ENCODE results near the gene TMEM11. TPM values are rescaled to one million over a fixed set of nuclear protein-coding genes. Genes with fewer than 3 reads are reported as not detected.

TMEM11 gene, protein sequence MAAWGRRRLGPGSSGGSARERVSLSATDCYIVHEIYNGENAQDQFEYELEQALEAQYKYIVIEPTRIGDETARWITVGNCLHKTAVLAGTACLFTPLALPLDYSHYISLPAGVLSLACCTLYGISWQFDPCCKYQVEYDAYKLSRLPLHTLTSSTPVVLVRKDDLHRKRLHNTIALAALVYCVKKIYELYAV
- total RNA-seq, result 10 to 100 TPM; 23.6 to 28.2 TPM

DNA sequence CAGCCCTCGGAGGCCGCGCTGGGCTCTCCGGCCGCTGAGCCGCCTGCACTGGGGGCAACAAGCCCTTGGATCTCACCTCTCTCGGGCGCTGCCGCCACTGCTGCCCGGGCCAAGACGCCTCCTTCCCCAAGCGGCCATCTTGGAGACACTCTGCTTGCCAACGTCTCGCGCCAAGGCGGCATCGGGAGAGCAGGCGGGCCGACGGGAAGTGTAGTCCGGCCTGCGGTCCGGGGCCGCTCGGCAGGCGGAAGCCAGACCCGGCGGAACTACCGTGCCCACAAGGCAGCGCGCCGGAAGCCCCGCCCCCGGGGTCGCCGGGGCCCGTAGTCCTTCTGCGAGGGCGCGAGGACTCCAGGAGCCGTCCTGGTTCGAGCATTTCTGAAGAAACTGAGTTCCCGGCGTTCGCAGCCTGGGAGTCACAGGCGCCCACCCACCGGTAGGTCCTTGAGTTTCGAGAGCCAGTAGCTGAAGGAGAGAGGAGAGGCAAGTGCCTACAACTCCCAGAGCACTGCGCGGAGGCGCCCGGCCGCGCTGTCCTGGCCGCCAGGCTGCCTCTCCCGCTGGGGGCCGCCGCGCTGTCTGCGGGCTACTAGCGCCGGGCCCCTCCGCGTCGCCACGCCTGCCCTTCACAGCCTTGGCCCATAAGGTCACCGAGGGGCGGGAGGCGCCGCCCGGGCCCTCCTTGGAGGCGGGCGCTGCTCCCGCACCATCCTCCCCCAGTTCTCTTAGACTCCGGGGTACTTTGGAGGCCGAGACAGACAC, at the start of gene TMEM11:
Gene TMEM11 (minus strand): TSS at position 147 of the 762 bp plus-strand sequence. CDS start 9 bp downstream, at position 138.
- DNase-seq, result peak; percentile 95
- peak within 1 kb of the TSS; percentile 91 for H3K4me3 Mint-ChIP-seq
- peaks cover 65% of the 10 kb centered on the region for H3K4me1 Mint-ChIP-seq (ENCODE audit: low read depth)
- intact Hi-C loops (cut with micrococcal nuclease), result loop anchor here (1.0 to 10.0 kb wide), 10 partner anchors 39 to 301 kb away; partner anchors contain the start of genes DHRS7B, MAP2K3, NATD1 and USP22
- H3K27ac Mint-ChIP-seq, result peak within 1 kb of the TSS; percentile 91
- H3K36me3 Mint-ChIP-seq (ENCODE audit: low read depth), result peaks cover 13% of the 10 kb centered on the region
- H3K27me3 Mint-ChIP-seq (ENCODE audit: low read depth), result no peaks in the 10 kb centered on the region
- no peaks in the 10 kb centered on the region for H3K9me3 Mint-ChIP-seq
- CTCF ChIA-PET, result interaction anchor here (0.8 to 2.3 kb wide), 4 partner anchors 16 to 95 kb away, joined by 3 to 8 read pairs (median 6); no protein-coding TSS in a partner anchor

DNA sequence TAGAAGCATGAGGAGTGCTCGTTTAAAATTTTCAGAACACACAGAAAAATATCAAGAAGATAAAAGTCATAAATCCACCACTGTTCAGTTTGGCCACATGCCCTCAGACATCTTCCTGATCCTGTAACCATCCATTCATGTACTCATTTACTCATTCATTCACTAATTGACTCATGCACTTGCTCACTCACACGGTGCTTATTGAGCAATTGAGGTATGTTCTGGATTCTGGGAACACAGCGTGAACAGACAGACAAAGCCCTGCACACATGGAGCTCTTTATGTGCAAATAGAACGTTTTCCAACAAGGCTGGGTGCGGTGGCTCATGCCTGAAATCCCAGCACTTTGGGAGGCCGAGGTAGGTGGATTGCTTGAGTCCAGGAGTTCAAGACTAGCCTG, 49.4 kb upstream of the TMEM11 start:
- H3K9me3 Mint-ChIP-seq, result no peaks in the 10 kb centered on the region
- peaks cover 10% of the 10 kb centered on the region for H3K4me1 Mint-ChIP-seq (ENCODE audit: low read depth)
- intact Hi-C loops (cut with micrococcal nuclease), result no loop called here
- no peak overlapping the region for H3K27ac Mint-ChIP-seq
- no peak overlapping the region for H3K4me3 Mint-ChIP-seq
- no peak for DNase-seq
- CTCF ChIA-PET, result no interaction called here
- no peaks in the 10 kb centered on the region for H3K36me3 Mint-ChIP-seq (ENCODE audit: low read depth)
- H3K27me3 Mint-ChIP-seq (ENCODE audit: low read depth), result no peaks in the 10 kb centered on the region

DNA sequence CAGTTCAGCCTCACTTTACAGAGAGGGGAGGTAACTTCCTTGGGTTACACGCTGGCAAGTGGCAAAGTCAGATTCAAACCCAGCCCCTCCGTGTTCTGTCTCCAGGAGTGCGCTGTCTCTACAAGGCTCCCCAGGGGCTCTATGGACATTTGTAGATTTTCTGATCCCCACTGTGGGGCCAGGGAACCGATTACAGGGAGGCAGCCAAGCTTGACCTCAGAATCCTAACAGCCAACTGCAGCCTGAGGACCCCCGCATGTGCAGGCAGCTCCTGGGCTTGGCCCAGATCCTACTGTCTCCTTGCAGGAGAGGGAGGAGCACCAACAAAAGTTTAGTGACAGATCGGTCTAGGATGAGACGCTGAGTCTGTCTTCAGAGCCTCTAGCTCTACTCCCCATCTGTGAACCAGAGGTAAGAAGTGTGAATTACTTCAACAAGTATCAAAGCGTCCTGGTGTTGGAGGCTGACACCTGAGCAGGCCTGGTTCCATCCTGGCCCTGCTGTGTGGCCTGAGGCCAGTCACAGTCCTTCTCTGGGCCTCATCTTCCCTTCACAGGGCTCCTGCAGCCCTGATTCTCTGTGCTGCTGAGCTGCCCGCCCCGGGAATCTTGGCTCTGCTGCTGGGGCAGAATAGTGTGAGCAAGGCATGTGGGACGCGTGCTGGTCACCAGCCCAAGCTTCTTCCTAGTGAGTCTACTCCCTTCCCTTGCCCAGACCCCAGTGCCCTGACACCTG, 48.5 kb upstream of the TMEM11 start:
- CTCF ChIA-PET, result no interaction called here
- H3K27me3 Mint-ChIP-seq (ENCODE audit: low read depth), result no peaks in the 10 kb centered on the region
- H3K36me3 Mint-ChIP-seq (ENCODE audit: low read depth), result no peaks in the 10 kb centered on the region
- DNase-seq, result no peak
- no peaks in the 10 kb centered on the region for H3K9me3 Mint-ChIP-seq
- peaks cover 6% of the 10 kb centered on the region for H3K4me1 Mint-ChIP-seq (ENCODE audit: low read depth)
- intact Hi-C loops (cut with micrococcal nuclease), result no loop called here
- H3K27ac Mint-ChIP-seq, result no peak overlapping the region
- H3K4me3 Mint-ChIP-seq, result no peak overlapping the region

DNA sequence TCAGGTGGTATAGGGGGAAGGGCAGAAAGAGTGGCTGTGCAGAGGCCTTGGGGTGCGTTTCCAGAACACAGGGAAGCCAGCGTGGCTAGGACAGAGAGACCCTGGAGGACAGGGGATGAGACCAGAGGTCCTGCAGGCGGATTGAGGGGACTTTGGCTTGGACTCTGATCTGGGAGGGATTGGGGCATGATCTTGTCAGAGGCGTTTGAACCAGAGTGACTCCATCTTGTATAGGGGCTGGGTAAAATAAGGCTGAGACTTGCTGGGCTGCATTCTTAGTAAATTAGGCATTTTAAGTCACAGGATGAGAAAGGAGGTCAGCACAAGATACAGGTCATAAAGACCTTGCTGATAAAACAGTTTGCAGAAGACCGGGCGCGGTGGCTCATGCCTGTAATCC, 44.6 kb upstream of the TMEM11 start:
- DNase-seq, result no peak
- H3K9me3 Mint-ChIP-seq, result no peaks in the 10 kb centered on the region
- H3K27me3 Mint-ChIP-seq (ENCODE audit: low read depth), result no peaks in the 10 kb centered on the region
- no peak overlapping the region for H3K27ac Mint-ChIP-seq
- H3K4me3 Mint-ChIP-seq, result no peak overlapping the region
- H3K4me1 Mint-ChIP-seq (ENCODE audit: low read depth), result peaks cover 10% of the 10 kb centered on the region
- H3K36me3 Mint-ChIP-seq (ENCODE audit: low read depth), result no peaks in the 10 kb centered on the region
- intact Hi-C loops (cut with micrococcal nuclease), result no loop called here
- CTCF ChIA-PET, result no interaction called here

DNA sequence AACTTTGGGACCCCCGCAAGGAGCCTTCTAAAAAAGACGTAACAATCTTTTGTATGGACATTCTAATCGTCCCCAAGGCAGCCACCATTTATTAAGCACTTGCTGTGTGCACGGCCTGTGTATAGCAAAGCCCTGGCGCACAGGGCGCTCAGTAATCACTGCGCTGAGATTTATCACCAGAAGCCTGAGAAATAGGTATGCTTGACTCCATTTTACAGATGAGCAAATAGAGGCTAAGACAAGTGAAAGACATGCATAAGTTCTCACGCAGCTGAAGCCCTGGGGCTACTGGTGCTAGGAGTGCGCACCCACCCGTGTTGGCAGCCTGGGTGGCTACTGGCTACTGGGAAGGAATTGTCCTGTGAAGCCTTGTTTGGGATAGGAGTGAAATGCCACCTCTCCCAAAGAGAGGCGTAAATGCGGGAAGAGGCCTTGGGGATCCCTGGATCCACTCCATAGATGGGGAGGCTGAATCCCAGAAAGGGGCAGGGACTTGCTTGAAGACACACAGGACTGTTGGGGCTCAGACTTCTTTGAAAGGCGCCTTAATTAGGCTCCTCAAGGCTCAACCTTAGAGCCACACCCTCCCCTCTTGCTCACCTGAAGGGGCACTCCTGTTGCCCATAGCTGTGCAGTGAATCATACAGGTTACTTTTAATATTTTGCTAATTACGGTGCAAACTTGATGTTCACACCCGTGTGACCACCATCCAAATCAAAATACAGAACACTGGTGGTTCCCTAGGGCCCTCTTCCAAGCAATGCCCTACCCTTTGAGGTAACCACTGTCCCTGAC, 39.9 kb upstream of the TMEM11 start:
- peak overlapping the region; percentile 79 for H3K4me3 Mint-ChIP-seq
- intact Hi-C loops (cut with micrococcal nuclease), result loop anchor here (1.0 kb wide), 5 partner anchors 21 to 211 kb away; partner anchors contain the start of genes TMEM11 and USP22
- CTCF ChIA-PET, result interaction anchor here (0.7 to 1.2 kb wide), 2 partner anchors 25 to 26 kb away, joined by 3 read pairs; no protein-coding TSS in a partner anchor
- no peak for DNase-seq
- no peaks in the 10 kb centered on the region for H3K36me3 Mint-ChIP-seq (ENCODE audit: low read depth)
- no peak overlapping the region for H3K27ac Mint-ChIP-seq
- H3K9me3 Mint-ChIP-seq, result no peaks in the 10 kb centered on the region
- peaks cover 23% of the 10 kb centered on the region for H3K4me1 Mint-ChIP-seq (ENCODE audit: low read depth)
- H3K27me3 Mint-ChIP-seq (ENCODE audit: low read depth), result no peaks in the 10 kb centered on the region

DNA sequence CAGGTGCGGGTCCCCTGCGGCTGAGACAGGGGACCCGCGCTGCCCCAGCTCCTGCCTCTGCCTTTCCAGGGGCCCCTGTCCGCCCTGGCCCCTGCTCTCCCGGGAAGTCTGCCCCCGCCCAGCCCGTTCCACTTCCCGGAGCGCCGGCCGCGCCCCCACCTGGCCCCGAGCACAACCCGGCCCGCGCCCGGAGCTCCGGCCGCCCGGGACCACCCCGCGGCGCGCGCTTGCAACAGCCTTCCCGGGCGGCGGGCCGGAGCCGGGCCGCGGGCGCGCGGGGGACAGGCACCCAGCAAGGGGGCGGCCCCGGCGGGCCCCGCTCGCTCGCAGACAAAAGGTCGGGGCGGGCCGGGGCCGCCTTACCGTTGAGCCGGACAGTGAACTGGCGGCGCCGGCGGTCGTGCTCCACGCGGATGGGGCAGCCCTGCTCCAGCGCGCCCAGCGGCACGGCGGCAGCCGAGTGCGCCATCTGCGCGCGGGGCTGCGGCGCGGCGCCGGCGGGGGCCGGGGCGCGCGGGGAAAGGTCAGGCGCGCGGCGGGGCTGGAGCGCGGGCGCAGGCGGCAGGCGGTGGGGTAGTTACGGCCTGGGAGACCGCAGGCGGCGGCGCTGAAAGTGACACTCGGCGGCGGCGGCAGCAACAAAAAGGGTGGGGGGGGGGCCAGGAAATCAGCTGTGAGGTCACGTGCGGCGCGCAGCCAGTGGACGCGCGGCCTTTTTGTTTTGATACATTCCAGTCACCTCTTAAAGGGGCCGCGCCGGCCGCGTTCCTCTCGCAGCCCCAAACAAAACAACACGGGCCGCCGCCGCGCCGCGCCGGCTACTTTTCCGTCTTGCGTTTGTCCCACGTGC, 39.1 kb upstream of the TMEM11 start, which contains the start of gene NATD1:
Gene NATD1 (minus strand): TSS at position 615 of the 850 bp plus-strand sequence. CDS start 146 bp downstream, at position 469.
- no peaks in the 10 kb centered on the region for H3K27me3 Mint-ChIP-seq (ENCODE audit: low read depth)
- intact Hi-C loops (cut with micrococcal nuclease), result loop anchor here (1.0 kb wide), 5 partner anchors 22 to 210 kb away; partner anchors contain the start of genes TMEM11 and USP22
- H3K36me3 Mint-ChIP-seq (ENCODE audit: low read depth), result no peaks in the 10 kb centered on the region
- peak; percentile 82 for DNase-seq
- no peaks in the 10 kb centered on the region for H3K9me3 Mint-ChIP-seq
- H3K4me3 Mint-ChIP-seq, result peak within 1 kb of the TSS; percentile 79
- no peak within 1 kb of the TSS for H3K27ac Mint-ChIP-seq
- CTCF ChIA-PET, result interaction anchor here (0.8 kb wide), 1 partner anchor 309 kb away, joined by 3 read pairs; no protein-coding TSS in a partner anchor
- peaks cover 19% of the 10 kb centered on the region for H3K4me1 Mint-ChIP-seq (ENCODE audit: low read depth)

DNA sequence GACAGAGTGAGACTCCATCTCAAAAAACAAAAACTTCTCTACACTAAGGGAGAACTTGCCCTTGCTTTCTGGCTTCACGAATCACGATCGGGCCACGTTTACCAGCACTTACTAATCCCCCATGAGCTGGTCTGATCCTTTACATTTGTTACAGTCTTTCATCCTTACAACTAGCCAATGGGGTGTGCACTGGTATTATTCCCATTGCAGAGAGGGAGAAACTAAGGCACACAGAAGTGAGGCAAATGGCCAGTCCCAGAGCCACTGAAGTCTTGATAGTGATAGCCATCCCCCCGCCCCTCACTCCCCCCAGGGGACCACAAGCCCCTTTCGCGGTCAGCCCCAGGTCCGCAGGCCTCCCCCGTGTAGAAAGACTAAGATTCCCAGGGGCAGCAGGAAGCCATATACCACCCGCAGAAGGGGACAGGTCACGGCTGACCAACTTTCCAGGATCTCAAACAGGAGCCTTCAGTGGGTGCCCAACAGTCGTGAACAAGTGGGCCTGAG, 38.4 kb upstream of the TMEM11 start:
- no peak overlapping the region for H3K27ac Mint-ChIP-seq
- intact Hi-C loops (cut with micrococcal nuclease), result no loop called here
- no peaks in the 10 kb centered on the region for H3K36me3 Mint-ChIP-seq (ENCODE audit: low read depth)
- no peaks in the 10 kb centered on the region for H3K9me3 Mint-ChIP-seq
- H3K27me3 Mint-ChIP-seq (ENCODE audit: low read depth), result no peaks in the 10 kb centered on the region
- no peak for DNase-seq
- peaks cover 17% of the 10 kb centered on the region for H3K4me1 Mint-ChIP-seq (ENCODE audit: low read depth)
- H3K4me3 Mint-ChIP-seq, result peak overlapping the region; percentile 70
- CTCF ChIA-PET, result interaction anchor here (0.8 kb wide), 1 partner anchor 309 kb away, joined by 3 read pairs; no protein-coding TSS in a partner anchor

DNA sequence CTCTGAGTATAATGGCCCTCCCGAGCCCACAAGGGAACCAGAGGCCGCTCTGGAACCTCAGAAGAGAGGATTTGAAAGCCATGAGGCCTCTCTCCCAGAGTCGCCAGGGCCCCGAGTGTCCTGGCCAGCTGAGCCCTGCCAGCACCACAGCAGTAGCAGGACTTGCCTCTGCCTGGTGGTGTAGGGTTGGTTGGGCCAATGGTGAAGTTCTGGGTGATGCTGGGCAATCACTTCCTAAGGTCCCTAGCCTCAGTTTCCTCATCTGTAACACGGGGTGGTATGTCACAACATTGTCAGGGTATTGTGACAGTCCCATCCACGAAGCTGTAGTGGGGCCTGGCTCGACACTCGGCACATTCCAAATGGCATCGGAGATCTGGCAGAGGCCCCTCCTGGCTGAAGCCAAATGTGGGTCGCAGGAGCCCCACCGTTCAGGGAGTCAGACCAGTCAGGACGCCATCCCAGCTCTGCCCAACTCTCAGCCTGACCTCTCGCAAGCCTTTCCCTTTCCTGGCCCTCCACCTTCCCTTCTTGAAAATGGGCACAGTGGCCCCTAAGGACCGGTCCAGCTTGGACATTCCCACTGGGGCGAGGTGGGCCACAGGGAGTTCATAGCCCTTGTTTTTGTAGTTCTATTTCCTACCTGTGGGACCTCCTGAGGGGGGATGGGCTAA, 37.5 kb upstream of the TMEM11 start:
- no peak overlapping the region for H3K27ac Mint-ChIP-seq
- no peak for DNase-seq
- H3K27me3 Mint-ChIP-seq (ENCODE audit: low read depth), result no peaks in the 10 kb centered on the region
- CTCF ChIA-PET, result interaction anchor here (0.6 kb wide), 1 partner anchor 253 kb away, joined by 3 read pairs; no protein-coding TSS in a partner anchor
- no peak overlapping the region for H3K4me3 Mint-ChIP-seq
- H3K9me3 Mint-ChIP-seq, result no peaks in the 10 kb centered on the region
- H3K36me3 Mint-ChIP-seq (ENCODE audit: low read depth), result no peaks in the 10 kb centered on the region
- intact Hi-C loops (cut with micrococcal nuclease), result no loop called here
- H3K4me1 Mint-ChIP-seq (ENCODE audit: low read depth), result peaks cover 17% of the 10 kb centered on the region

DNA sequence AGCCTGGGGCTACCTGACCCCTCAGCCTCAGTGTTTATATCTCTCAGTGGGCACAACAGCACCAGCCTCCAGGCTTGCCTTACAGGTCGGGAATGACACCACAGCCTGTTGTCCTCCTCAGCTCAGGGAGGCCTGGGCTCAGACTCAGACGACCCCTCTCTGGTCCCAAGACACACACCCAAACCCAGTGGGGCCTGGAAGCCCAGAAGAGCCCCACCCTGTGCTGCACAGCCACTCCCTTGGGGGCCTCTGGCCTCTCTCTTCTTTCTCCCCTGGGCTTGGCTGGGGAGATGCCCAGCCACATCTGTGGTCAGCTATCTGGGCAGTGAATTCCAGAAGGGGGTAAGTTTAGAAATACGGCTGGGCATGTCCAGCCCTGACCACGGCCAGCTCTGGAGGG, 36.9 kb upstream of the TMEM11 start:
- Mint-ChIP-seq H3K27ac (no peak overlapping the region), H3K36me3 (ENCODE audit: low read depth) (no peaks in the 10 kb centered on the region), H3K9me3 (no peaks in the 10 kb centered on the region), H3K4me3 (no peak overlapping the region), H3K4me1 (ENCODE audit: low read depth) (peaks cover 19% of the 10 kb centered on the region), H3K27me3 (ENCODE audit: low read depth) (no peaks in the 10 kb centered on the region)
- CTCF ChIA-PET, result interaction anchor here (0.5 to 1.5 kb wide), 2 partner anchors 35 to 120 kb away, joined by 3 to 5 read pairs; no protein-coding TSS in a partner anchor
- no peak for DNase-seq
- intact Hi-C loops (cut with micrococcal nuclease), result no loop called here

DNA sequence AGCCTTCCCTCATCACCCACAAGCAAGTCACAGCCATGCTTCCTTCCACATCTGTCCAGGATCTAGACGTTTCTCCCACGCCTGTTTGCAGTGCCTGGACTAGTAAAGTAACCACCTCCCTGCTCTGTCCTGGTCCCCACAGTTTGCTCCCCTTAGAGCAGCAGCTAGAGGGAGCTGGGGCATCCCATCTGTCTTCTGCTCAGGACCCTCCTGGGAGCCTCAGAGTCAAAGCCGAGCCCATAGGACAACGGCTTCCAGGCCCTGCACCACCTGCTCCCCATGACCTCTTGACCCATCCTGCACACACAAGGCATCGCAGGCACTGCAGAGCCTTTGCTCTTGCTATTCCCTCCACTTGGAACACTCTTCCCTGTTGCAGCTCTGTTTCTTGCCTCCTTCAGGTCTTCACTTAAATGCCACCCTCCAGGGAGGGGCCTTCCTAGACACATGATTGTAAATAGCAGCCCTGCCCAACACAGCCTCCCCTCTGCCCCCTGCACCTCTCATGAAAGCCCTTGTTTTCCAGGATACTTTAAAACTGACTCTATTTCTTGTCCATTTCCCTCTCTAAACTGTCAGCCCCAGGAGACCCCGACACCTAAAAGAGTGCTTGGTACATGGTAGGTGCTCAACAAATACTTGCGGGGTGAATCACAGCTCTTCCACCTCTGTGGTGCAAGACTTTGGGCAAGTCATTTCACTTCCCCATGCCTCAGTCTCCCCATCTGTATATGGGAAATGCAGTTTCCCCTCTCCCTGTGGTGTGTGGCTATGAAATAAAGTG, 36.2 kb upstream of the TMEM11 start:
- Mint-ChIP-seq H3K36me3 (ENCODE audit: low read depth) (no peaks in the 10 kb centered on the region), H3K27me3 (ENCODE audit: low read depth) (no peaks in the 10 kb centered on the region), H3K9me3 (no peaks in the 10 kb centered on the region), H3K27ac (no peak overlapping the region), H3K4me1 (ENCODE audit: low read depth) (peaks cover 20% of the 10 kb centered on the region), H3K4me3 (no peak overlapping the region)
- intact Hi-C loops (cut with micrococcal nuclease), result no loop called here
- CTCF ChIA-PET, result interaction anchor here (1.5 to 2.1 kb wide), 2 partner anchors 30 to 36 kb away, joined by 5 to 6 read pairs; no protein-coding TSS in a partner anchor
- DNase-seq, result no peak
